ENCODE results near the gene VAV3. TPM values are rescaled to one million over a fixed set of nuclear protein-coding genes. Genes with fewer than 3 reads are reported as not detected.

Gene VAV3
- total and polyA plus RNA-seq, 9 of the 15 experiments (the other 6 are each of a cell fraction or from before 2014, with no cell fraction given), result not detected

GRCh38 chr1:108007531-108007930, 42.6 kb upstream of the VAV3 start:
- POLR2A ChIA-PET, result interaction anchor here (1.3 kb wide), 1 partner anchor 9 kb away, joined by 3 read pairs; no protein-coding TSS in a partner anchor
- no peak overlapping the region for H2AFZ ChIP-seq (ENCODE audit: low read depth, low read length)

More at GRCh38 chr1:108007531-108007930, 42.6 kb upstream of the VAV3 start:
- Histone ChIP-seq H3K27me3 (ENCODE audit: control insufficient read depth in 2 of 2, insufficient read depth in 2 of 2, low read length in 2 of 2) (peaks cover 0 to 4% of the 10 kb centered on the region in 2 experiments; a peak in 2 of 5 replicates), H3K9me3 (replicated peaks; ENCODE audit: control insufficient read depth, insufficient read depth, low read depth, low read length) (no peaks in the 10 kb centered on the region), H3K9ac (ENCODE audit: insufficient read depth in 1 of 2, low read depth in 2 of 2, low read length in 2 of 2) (no peak overlapping the region), H3K79me2 (ENCODE audit: control insufficient read depth, insufficient read depth, low read length) (no peaks in the 10 kb centered on the region), H3K4me3 (no peak overlapping the region), H3K4me1 (replicated peaks in 1 of 2; ENCODE audit: control insufficient read depth in 2 of 2, insufficient read depth in 2 of 2, low read length in 2 of 2) (no peaks in the 10 kb centered on the region), H3K9me1 (ENCODE audit: control insufficient read depth, insufficient read depth, low read length) (no peaks in the 10 kb centered on the region), H4K20me1 (replicated peaks; ENCODE audit: control insufficient read depth, insufficient read depth, low read length) (no peaks in the 10 kb centered on the region), H3K36me3 (ENCODE audit: control insufficient read depth, insufficient read depth, low read length) (no peaks in the 10 kb centered on the region), H3K27ac (ENCODE audit: extremely low read depth, low read depth, low read length) (no peak overlapping the region), H3K4me2 (ENCODE audit: insufficient read depth, low read length) (no peak overlapping the region)
- CTCF ChIA-PET (ENCODE audit: low intra/inter-chr PET ratio), result no interaction called here
- in situ Hi-C loops (cut with MboI) (no loop called here), intact Hi-C loops (cut with micrococcal nuclease) (no loop called here)
- no peak for FAIRE-seq
- WGBS (ENCODE audit: insufficient coverage, low coverage, missing lambda C conversion rate), result 0% methylated on average over 2 of the region's 2 CpGs
- TF ChIP-seq HMG20B (CRISPR knock-in tag; IDR thresholded peaks at IDR 0.05), result no peak
- TF ChIP-seq RERE (CRISPR knock-in tag; IDR thresholded peaks at IDR 0.05; ENCODE audit: borderline replicate concordance), result no peak
- no peak for TF ChIP-seq PHB (CRISPR knock-in tag; IDR thresholded peaks at IDR 0.05)
- TF ChIP-seq SRSF7 (optimal IDR thresholded peaks at IDR 0.05; ENCODE audit: low read depth, low read length), result no peak
- TF ChIP-seq ZNF217 (CRISPR knock-in tag; IDR thresholded peaks at IDR 0.05), result no peak
- TF ChIP-seq ZNF77 (CRISPR knock-in tag; IDR thresholded peaks at IDR 0.05), result no peak
- no peak for TF ChIP-seq RBBP5 (IDR thresholded peaks at IDR 0.05; ENCODE audit: borderline replicate concordance, insufficient read depth, low read length, poor library complexity, severe bottlenecking)
- TF ChIP-seq ZKSCAN8 (CRISPR knock-in tag; IDR thresholded peaks at IDR 0.05), result no peak
- no peak for TF ChIP-seq CHD1 (IDR thresholded peaks at IDR 0.05; ENCODE audit: low read length)
- TF ChIP-seq MEF2D (tag; conservative IDR thresholded peaks at IDR 0.05; ENCODE audit: low read depth), result no peak
- no peak for TF ChIP-seq ZBTB2 (IDR thresholded peaks at IDR 0.05)
- TF ChIP-seq ZBTB7A (IDR thresholded peaks at IDR 0.05; ENCODE audit: borderline replicate concordance, control insufficient read depth, low read depth, low read length), result no peak
- TF ChIP-seq L3MBTL2 (IDR thresholded peaks at IDR 0.05), result no peak
- BruUV-seq (replicated peaks), result no TSS peak
- ATAC-seq, result no peak
- DNase-seq (ENCODE audit: extremely low read depth in 1 of 4, low spot score in 3 of 4), result no peak
